ENCODE results near the gene KRT37.

Gene KRT37

GRCh38 chr17:41452281-41452680 lies 27.9 kb upstream of the KRT37 start:
- TF ChIP-seq CTCF (IDR thresholded peaks at IDR 0.05; ENCODE audit: low read depth, low read length), result no peak
- no peak for DNase-seq
- Histone ChIP-seq H3K27me3 (ENCODE audit: insufficient read depth, low read depth, severe bottlenecking) (peaks cover 98% of the 10 kb centered on the region), H3K36me3 (no peaks in the 10 kb centered on the region), H3K9me3 (ENCODE audit: severe bottlenecking) (peaks cover 17% of the 10 kb centered on the region), H3K27ac (no peak overlapping the region), H3K4me3 (ENCODE audit: low read depth, low read length) (no peak overlapping the region)

- H3K27ac ChIP-seq, result no peak overlapping the region
- no peaks in the 10 kb centered on the region for H3K36me3 ChIP-seq
- TF ChIP-seq CTCF (IDR thresholded peaks at IDR 0.05; ENCODE audit: low read depth, low read length), result no peak
- no peak for DNase-seq
- peaks cover 17% of the 10 kb centered on the region for H3K9me3 ChIP-seq (ENCODE audit: severe bottlenecking)
- H3K4me3 ChIP-seq (ENCODE audit: low read depth, low read length), result no peak overlapping the region
- H3K27me3 ChIP-seq (ENCODE audit: insufficient read depth, low read depth, severe bottlenecking), result peaks cover 99% of the 10 kb centered on the region
These were observed 26.9 kb upstream of the KRT37 start for GRCh38 chr17:41451154-41451728.

- Histone ChIP-seq H3K36me3 (no peaks in the 10 kb centered on the region), H3K27ac (no peak overlapping the region), H3K4me3 (ENCODE audit: low read depth, low read length) (no peak overlapping the region), H3K9me3 (ENCODE audit: severe bottlenecking) (peaks cover 22% of the 10 kb centered on the region), H3K27me3 (ENCODE audit: insufficient read depth, low read depth, severe bottlenecking) (peaks cover 96% of the 10 kb centered on the region)
- no peak for DNase-seq
- TF ChIP-seq CTCF (IDR thresholded peaks at IDR 0.05; ENCODE audit: low read depth, low read length), result no peak
These were observed 24.6 kb upstream of the KRT37 start for GRCh38 chr17:41449008-41449407.

GRCh38 chr17:41448506-41448905 lies 24.1 kb upstream of the KRT37 start:
- H3K36me3 ChIP-seq, result no peaks in the 10 kb centered on the region
- H3K9me3 ChIP-seq (ENCODE audit: severe bottlenecking), result peaks cover 22% of the 10 kb centered on the region
- no peak for TF ChIP-seq CTCF (IDR thresholded peaks at IDR 0.05; ENCODE audit: low read depth, low read length)
- no peak overlapping the region for H3K4me3 ChIP-seq (ENCODE audit: low read depth, low read length)
- no peak overlapping the region for H3K27ac ChIP-seq
- peaks cover 96% of the 10 kb centered on the region for H3K27me3 ChIP-seq (ENCODE audit: insufficient read depth, low read depth, severe bottlenecking)
- no peak for DNase-seq

GRCh38 chr17:41446806-41447205 lies 22.4 kb upstream of the KRT37 start:
- Histone ChIP-seq H3K4me3 (ENCODE audit: low read depth, low read length) (no peak overlapping the region), H3K36me3 (no peaks in the 10 kb centered on the region), H3K27me3 (ENCODE audit: insufficient read depth, low read depth, severe bottlenecking) (peaks cover 96% of the 10 kb centered on the region), H3K9me3 (ENCODE audit: severe bottlenecking) (peaks cover 20% of the 10 kb centered on the region), H3K27ac (no peak overlapping the region)
- TF ChIP-seq CTCF (IDR thresholded peaks at IDR 0.05; ENCODE audit: low read depth, low read length), result no peak
- DNase-seq, result no peak

GRCh38 chr17:41444640-41445039 lies 20.3 kb upstream of the KRT37 start:
- Histone ChIP-seq H3K27me3 (ENCODE audit: insufficient read depth, low read depth, severe bottlenecking) (peaks cover 98% of the 10 kb centered on the region), H3K27ac (no peak overlapping the region), H3K9me3 (ENCODE audit: severe bottlenecking) (peaks cover 14% of the 10 kb centered on the region), H3K4me3 (ENCODE audit: low read depth, low read length) (no peak overlapping the region), H3K36me3 (no peaks in the 10 kb centered on the region)
- no peak for TF ChIP-seq CTCF (IDR thresholded peaks at IDR 0.05; ENCODE audit: low read depth, low read length)
- no peak for DNase-seq
